Vagina (tissue), 2 donors: ENCODE measurements around the gene RAB3GAP1. TPM values are rescaled to one million over a fixed set of nuclear protein-coding genes. Genes with fewer than 3 reads are reported as not detected.
"Not testable (repeated sequence)": the region's sequence is repeated elsewhere in the genome, so short reads cannot be mapped to it uniquely, and the experiment has no call there.

ENCODE experiments used
- DNase-seq, 2 donors: peaks; one replicate each; pipeline ENCODE4 v3.0.0-alpha.2; 2017; ENCODE audit errors: extremely low spot score in 2 of 2
- H3K27ac ChIP-seq: fragments of 200-600 bp; sonication (generic); one replicate; pipeline ENCODE4 v1.5.1; 2019
- H3K27me3 ChIP-seq: fragments of 200-600 bp; sonication (generic); one replicate; pipeline ENCODE4 v1.5.1; 2019
- H3K36me3 ChIP-seq, 2 donors: fragments of 200-600 bp; sonication (generic); one replicate each; pipeline ENCODE4 v1.5.1; 2017 to 2019
- H3K4me1 ChIP-seq: fragments of 200-600 bp; sonication (generic); one replicate; pipeline ENCODE4 v1.5.1; 2019
- H3K4me3 ChIP-seq, 2 donors: fragments of 200-600 bp; sonication (generic); 1 replicate in 1 of 2; 2 replicates in 1 of 2; pipeline ENCODE4 v1.5.1; 2016 to 2019
- H3K9me3 ChIP-seq: fragments of 200-600 bp; sonication (generic); one replicate; pipeline ENCODE4 v1.5.1; 2019
- CTCF ChIP-seq, 3 experiments: fragments of 450-650 bp in 2 of 3; fragments of 200-600 bp in 1 of 3; sonication (generic) in 1 of 3; IDR thresholded peaks; one replicate each; pipeline ENCODE4 v1.5.1; 2017 to 2019; ENCODE audit warnings: antibody characterized with exemption in 3 of 3, mild to moderate bottlenecking in 2 of 3, moderate library complexity in 2 of 3
- POLR2A ChIP-seq, 2 donors: fragments of 450-650 bp; IDR thresholded peaks; one replicate each; pipeline ENCODE4 v1.6.1; 2017; ENCODE audit warnings: antibody characterized with exemption in 2 of 2, mild to moderate bottlenecking in 2 of 2, moderate library complexity in 2 of 2
- POLR2AphosphoS5 ChIP-seq, 2 donors: sonication (generic); formaldehyde crosslinking; IDR thresholded peaks; one replicate each; pipeline ENCODE4 v1.9.0; 2017; ENCODE audit warnings: antibody characterized with exemption in 2 of 2, mild to moderate bottlenecking in 2 of 2, low read depth in 1 of 2; ENCODE audit not compliant: insufficient read depth in 1 of 2
- intact Hi-C: fragments of 100-400 bp; cut with DNase I; formaldehyde crosslinking; loops from one replicate; pipeline ENCODE4 v1.15.1; 2023
- total RNA-seq: library from RNA; depleted of rRNA; stranded (reverse); fragments of >200 nt; gene quantifications from one replicate; pipeline ENCODE4 v1.2.3, GENCODE V29; 2016

RAB3GAP1 gene
- total RNA-seq, 1 donor from 2014 or later, result 44.9 TPM

DNA sequence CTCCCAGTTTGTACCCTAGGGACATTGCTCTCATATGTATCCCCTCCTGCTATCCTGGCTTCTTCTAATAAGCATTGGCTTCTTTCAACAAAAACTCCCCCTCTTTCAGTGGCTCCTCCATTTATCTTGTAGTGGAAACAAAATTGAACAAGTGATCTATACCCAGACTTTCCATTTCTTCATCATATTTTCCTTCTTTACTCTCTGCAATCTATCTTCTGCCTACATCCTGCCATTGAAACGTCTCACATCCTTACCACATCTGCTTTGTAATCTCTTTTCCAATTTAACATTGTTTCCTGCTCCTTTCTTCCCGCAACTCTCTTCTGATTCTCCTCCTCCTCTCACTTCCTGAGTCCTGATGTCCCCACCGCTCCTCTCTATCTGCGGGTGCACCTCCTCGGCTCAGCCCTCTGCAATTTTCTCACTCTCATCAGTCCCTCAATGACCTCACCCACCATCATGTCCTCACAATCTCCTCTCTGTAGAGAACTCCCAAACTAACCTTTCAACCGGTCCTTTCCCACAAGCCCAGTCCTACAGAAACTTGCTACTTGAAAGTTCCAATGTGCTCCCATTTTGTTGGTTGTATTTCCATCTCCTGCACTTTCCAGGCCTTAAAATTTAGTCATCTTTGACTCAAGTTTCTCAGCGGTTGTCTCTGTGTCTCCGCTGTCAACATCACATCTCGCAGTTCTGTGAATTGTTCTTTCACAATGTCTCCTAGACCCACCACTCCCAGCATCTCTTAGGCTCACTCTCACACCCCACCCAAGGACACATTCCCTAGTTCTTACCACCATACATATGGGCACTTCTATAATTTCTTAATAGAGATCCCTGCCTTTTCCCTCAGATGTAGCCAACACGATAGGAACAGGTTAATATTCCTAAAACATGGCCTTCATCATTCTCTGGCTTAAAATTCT is 28.9 kb upstream of the RAB3GAP1 start:
- Histone ChIP-seq H3K4me1 (no peaks in the 10 kb centered on the region), H3K9me3 (no peaks in the 10 kb centered on the region), H3K27ac (no peak overlapping the region), H3K4me3 (no peak overlapping the region), H3K27me3 (no peaks in the 10 kb centered on the region), H3K36me3 (no peaks in the 10 kb centered on the region)
- no peak for TF ChIP-seq POLR2AphosphoS5 (IDR thresholded peaks at IDR 0.05; ENCODE audit: insufficient read depth in 1 of 2, low read depth in 1 of 2)
- TF ChIP-seq CTCF (IDR thresholded peaks at IDR 0.05), result no peak
- no peak for TF ChIP-seq POLR2A (IDR thresholded peaks at IDR 0.05)
- DNase-seq, result no peak
- intact Hi-C loops, result no loop called here

- no peaks in the 10 kb centered on the region for H3K27me3 ChIP-seq
- no peak overlapping the region for H3K27ac ChIP-seq
- no peaks in the 10 kb centered on the region for H3K4me1 ChIP-seq
- intact Hi-C loops, result no loop called here
- TF ChIP-seq POLR2A (IDR thresholded peaks at IDR 0.05) (no peak), CTCF (IDR thresholded peaks at IDR 0.05) (no peak), POLR2AphosphoS5 (IDR thresholded peaks at IDR 0.05; ENCODE audit: insufficient read depth in 1 of 2, low read depth in 1 of 2) (no peak)
- no peak for DNase-seq
- H3K4me3 ChIP-seq, result no peak overlapping the region
- H3K36me3 ChIP-seq, result no peaks in the 10 kb centered on the region
- H3K9me3 ChIP-seq, result no peaks in the 10 kb centered on the region
These were observed 28.1 kb upstream of the RAB3GAP1 start for GRCh38 chr2:135023886-135024485.

- Histone ChIP-seq H3K9me3 (no peaks in the 10 kb centered on the region), H3K36me3 (no peaks in the 10 kb centered on the region), H3K4me1 (no peaks in the 10 kb centered on the region), H3K27ac (no peak overlapping the region), H3K4me3 (no peak overlapping the region), H3K27me3 (no peaks in the 10 kb centered on the region)
- intact Hi-C loops, result no loop called here
- no peak for TF ChIP-seq CTCF (IDR thresholded peaks at IDR 0.05)
- no peak for TF ChIP-seq POLR2A (IDR thresholded peaks at IDR 0.05)
- no peak for TF ChIP-seq POLR2AphosphoS5 (IDR thresholded peaks at IDR 0.05; ENCODE audit: insufficient read depth in 1 of 2, low read depth in 1 of 2)
- DNase-seq, result no peak
These were observed 22.5 kb upstream of the RAB3GAP1 start for GRCh38 chr2:135029481-135030134.

DNA sequence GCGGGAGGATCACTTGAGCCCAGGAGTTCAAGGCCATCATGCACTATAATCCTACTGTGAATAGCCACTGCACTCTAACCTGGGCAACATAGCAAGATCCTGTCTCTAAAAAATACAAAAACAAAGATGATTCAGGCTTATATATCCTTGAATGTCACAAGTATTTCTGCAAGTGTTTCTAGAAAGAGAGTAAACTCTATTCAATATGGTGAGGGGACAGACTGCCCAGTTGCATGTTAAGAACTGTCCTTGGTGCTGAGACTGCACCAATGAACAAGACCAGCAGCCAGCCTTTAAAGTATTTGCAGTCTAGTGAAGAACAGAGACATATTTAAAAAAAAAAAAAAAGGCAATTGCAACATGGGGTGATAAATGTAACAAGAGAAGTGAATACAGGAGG is 21.3 kb upstream of the RAB3GAP1 start:
- H3K9me3 ChIP-seq, result no peaks in the 10 kb centered on the region
- no peaks in the 10 kb centered on the region for H3K36me3 ChIP-seq
- intact Hi-C loops, result no loop called here
- no peaks in the 10 kb centered on the region for H3K4me1 ChIP-seq
- H3K27ac ChIP-seq, result no peak overlapping the region
- TF ChIP-seq CTCF (IDR thresholded peaks at IDR 0.05) (no peak), POLR2A (IDR thresholded peaks at IDR 0.05) (no peak)
- H3K27me3 ChIP-seq, result no peaks in the 10 kb centered on the region
- no peak for DNase-seq
- no peak overlapping the region for H3K4me3 ChIP-seq

- DNase-seq, H3K4me3 ChIP-seq, H3K27me3 ChIP-seq, H3K27ac ChIP-seq, intact Hi-C loops, H3K36me3 ChIP-seq, H3K4me1 ChIP-seq, H3K9me3 ChIP-seq: not testable (repeated sequence)
These were observed 18.9 kb upstream of the RAB3GAP1 start for GRCh38 chr2:135033216-135033615.
